GM19395 (cell line): ENCODE data around the gene EVA1A.

ENCODE experiments used
- ATAC-seq: cut with Tn5 transposase; IDR thresholded peaks from one replicate; pipeline ENCODE4 v1.9.1; 2021; ENCODE audit warnings: mild to moderate bottlenecking, moderate library complexity; ENCODE audit not compliant: unreplicated experiment

Gene EVA1A

DNA sequence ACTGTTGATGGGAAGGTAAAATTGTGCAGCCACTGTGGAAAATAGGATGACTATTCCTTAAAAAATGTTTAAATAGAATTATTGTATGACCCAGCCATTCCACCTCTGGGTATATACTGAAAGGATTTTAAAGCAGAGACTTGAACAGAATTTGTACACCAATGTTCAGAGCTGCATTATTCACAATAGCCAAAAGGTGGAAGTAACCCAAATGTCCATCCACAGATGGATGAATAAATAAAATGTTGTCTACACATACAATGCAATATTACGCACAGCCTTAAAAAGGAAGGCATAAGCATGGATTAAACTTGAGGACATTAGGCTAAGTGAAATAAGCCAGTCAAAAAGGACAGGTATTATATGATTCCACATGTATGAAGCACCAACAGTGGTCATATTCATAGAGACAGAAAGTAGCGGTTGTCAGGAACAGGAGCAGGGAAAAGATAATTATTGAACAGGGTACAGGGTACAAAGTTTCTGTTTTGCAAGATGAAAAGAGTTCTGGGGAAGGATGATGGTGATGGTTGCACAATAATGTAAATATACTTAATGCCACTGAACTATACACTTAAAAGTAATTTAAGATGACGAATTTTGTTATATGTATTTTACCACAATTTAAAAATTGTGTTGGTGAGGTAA lies 39.4 kb downstream of the EVA1A start:
- no peak for ATAC-seq

DNA sequence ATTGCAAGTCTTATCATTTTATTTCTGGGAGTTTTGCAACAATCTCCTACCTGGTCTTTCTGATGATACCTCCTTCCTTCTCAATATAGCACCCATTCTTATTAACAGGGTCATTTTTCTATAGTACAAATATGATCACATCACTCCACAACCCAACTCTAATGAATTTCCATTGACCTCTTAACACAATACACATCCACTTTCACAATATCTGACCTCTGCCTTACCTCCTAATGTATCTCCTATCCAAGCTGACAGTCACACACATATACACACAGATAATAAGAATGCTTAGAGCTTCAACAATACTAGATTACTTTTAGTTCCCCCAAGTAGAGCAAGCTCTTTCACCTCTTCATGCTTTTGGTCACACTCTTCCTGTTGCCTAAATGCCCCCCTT lies 40.9 kb downstream of the EVA1A start:
- ATAC-seq, result no peak

DNA sequence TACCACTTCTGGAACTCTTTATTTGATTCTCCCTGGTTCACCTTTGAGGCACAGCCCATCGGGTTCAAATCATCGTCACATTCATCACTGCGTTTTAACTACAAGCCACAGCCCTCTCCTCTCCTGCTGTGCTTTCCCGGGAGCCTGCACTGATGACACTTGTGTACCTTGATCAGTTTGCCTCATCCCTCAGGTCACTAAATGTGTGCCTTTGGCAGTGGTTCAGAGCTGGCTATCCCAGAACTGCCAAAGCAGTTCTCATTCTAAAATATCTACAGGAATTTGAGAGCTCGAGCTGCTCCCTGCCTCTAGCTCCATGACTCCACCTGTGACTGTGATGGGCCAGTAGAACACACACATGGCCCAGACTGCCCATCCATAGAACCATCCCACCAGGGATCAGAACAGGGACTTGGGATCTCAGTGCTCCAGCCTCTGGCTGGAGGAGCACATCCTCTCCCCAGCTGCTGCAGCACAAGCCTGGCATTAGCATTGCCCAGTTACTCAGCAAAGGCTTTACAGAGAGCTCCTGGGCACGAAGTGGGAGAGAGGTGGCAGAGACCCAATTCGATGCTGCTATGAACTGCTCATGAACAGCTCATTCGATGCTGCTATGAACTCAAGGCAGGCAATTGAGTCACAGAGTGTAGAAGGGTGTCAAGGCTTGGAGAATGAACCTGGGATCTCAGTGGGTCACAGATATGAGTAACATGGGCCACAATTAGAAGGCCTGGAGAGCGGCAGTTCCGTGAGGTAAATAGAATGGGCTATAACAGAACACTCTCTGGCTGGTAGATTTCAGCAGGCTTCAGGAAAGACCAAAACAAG lies 41.9 kb downstream of the EVA1A start:
- ATAC-seq, result no peak

DNA sequence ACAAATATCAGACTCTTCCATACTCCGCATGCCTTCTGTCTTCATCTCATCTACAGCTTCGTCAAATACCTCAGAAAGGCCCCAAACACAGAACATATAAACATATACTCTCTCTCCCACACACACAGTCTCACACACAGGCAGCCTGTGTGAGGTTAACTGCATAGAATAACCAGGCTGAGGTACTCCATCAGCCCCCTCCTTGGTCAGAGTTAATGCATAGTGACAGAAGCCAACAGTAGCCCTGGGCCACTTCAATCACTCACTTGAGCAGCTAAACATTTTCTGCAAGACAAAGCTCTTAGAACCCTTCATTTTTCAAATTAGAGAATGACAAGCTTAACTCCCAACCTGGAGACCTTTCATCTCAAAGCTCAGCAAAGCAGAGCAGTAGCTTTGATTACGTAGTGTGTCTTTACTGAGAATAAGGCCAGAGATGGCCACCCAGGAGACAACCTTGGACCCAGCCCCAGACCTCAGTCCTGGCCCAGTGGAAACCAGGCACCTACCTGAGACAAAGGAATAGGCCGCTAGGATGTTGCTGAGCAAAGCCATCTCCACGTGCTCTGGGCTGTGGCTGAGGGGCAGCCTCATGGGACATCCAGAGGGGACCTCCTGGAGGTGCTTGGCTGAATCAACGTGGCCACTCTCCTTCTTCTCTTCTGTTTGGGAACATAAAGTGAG lies 43.0 kb downstream of the EVA1A start:
- ATAC-seq, result no peak

DNA sequence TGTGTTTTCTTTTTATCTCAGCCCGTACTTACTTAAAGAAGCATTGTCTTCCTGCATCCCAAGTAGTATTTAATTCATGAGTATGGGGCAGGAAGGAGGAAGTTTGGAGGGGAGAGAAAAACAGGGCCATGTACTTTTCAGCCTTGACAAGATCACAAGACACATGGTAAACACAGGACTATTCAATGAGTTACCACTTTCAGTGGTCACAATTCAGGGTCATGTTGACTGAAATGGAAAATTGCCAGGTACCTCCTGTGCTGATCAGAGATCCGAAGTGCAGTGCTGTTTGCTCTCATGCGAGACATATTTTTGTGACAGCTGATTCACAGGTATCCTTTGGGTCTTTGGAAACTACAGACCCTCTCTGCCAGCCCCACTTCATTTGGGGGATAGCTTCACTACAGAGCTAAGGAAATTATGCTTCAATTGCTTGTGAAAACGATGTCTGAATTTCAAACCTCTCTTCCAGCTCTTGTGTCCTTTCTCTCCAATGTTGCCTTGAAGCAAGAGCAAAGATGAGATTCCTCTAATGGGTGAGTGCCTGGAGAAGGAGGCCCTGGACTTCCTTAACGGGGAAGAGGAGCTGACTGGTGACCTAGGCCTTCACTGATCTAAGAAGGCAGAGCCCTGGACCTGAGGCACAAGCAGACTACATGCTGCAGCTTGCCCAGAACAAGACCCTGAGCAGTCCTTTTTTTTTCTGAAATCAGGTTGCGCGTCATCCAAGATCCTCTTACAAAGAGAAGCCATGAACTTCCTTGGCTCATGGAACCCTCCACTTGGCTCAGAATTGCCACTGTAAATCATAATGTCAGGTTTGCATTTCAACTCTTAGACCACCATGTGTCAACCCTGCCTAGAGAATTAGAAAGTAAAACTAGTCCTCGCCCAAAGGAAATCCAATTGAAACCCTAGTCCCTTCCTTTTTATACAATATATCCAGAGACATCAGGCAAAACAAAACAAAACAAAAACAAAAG lies 44.1 kb downstream of the EVA1A start:
- no peak for ATAC-seq

DNA sequence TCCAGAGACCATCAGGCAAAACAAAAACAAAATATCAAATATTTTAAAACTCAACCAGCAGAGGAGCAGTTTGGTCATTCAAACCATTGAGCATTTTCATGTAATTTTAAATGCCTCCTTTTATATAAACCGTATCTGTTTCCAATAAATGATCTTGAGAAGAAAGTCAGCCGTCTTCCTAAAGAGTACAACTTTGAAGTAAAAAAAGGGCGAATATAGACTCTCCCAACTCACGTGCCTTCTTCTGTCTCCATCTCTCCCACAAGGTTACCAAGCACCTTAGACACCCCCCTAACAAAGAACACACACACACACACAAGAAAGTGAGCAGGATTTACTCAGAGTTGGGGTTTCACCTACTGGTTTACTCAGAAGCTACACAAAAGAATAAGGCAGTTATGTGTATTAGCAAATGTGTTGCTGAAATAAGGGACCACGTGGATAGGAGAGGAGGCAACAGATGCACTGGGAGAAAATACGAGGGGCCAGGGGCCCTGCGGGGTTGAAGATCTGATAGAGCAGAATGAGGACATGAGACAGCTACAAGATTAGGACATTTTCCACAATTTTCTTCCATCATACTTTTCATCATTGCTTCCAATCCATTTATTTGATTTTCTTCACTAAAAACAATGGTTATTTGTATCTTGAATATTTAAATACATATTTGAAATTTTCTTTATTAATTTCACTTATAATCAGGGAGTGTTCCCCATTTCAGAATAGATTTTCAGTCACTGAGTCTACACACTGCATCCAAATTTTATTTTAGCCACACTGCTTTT lies 45.0 kb downstream of the EVA1A start:
- ATAC-seq, result no peak

DNA sequence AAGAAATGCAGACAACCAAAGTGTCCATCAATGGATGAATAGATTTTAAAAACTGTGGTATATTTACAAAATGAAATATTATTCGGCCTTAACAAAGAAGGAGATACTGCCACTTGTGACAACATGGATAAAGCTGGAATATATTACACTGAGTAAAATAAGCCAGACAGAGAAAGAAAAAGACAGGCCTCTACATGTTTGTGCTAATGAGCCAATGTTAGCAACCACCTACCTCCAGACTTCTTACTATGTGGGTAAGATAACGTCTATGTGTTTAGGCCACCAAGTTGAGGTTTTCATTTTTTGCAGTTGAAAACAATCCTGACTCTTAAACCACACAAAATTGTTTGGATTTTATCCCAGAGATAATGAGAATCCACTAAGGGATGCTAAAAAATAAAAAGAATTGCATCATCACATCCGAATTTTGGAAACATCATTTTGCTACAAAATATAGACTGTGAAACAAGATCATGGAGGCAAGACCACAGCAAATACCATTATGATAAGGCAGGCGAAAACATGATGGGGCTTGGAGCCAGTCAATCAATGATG lies 47.0 kb downstream of the EVA1A start:
- no peak for ATAC-seq

DNA sequence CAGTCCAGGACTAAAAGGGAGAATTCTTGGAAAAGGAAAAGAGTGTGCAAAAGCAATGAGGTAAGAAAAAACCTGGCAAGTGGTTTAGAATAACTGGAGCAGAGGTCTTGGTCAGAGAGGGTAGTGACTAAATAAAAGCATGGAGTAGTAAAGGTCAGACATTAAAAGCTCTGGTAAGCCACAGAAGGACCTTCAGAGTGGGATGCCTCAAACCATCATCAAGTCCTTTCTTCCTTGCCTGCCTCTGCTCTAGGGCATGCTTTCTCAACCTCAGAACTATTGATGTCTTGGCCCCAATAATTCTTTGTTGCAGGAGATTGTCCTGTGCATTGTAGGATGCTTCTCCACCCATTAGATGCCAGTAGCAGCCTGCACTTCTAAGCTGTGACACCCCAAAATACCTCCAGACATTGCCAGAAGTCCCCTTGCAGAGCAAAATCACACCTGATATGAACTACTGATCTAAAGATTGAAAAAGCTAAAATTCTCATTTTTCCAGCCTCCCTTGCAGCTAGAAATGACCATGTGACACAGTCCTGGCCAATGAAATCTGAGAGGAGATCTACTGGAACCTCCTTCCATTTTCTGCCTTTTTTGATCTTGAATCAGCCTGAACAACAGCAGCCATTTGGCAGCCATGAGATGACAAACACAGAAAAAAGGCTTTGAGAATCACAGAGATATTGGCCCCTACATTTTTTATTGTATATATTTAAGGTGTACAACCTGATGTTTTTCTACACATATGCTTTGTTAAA lies 48.1 kb downstream of the EVA1A start:
- ATAC-seq, result no peak

DNA sequence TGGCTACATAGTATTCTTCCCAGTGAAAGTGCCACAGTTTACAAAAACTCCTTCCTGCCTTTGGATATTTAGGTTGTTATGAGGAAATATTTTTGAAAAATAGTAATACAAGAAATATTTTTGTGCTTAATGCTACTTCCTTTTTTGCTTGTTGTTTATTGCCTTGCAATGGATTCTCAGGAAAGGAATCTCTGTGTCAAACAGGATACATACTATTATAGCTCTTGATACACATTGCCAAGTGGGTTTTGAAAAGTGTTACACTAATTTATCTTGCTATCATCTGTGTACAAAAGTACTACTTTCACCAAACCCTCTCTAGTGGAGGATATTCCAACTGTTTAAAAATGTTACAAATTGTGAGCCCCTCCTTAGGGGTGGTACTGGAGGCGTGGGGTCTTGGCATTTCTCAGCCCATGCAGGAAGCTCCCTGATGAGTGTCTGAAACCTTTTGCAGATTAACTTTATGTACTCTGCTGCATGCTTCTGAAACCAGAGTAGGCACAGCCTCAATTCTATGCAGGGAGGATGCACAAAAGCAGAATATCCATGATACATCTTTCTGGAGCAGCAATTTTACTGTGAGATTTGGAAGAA lies 54.5 kb downstream of the EVA1A start:
- no peak for ATAC-seq

DNA sequence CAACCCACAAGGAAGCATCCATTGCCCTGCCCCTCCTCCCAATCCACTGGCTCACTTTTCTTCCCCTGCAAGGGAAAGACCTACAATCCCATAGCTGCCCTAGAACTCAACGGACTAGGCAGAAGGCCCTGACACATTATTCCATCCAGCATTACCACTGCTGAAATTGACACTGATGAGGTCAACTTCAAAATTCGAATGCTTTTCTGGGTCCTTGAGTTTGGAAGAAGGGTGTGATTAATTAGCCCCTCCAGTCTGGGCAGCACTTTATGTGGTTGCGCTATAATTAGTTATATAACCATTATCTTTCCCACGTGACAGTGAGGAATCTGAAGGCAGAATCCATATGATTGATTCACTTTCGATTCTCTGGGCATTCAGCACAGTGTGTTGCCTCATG lies 55.7 kb downstream of the EVA1A start:
- ATAC-seq, result no peak

DNA sequence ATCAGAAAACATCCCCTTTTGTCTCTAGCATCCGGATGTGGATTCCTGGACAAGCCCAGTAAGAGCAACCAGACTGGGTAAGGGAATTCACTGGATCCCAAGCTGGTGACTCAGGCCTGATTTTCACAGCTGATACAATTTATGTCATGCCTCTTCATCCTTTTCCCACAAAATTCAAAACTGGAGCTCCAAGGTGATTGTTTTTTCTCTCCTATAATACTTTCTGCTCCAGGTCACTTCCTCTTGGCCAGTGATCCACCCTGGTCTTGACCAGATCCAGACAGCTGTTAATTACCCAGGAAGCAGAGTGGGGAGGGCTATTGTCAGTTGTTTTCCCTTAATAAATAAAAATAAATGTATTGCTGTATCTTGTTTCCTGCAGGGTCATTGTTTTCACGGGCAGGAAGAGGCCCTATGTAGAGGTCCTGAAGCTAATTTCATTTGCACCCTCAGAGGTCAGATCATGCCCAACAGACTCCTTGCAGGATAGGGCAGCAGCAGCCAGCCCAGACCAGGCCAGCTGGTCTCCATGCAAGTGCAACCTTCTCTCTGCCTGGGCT lies 57.6 kb downstream of the EVA1A start:
- no peak for ATAC-seq

DNA sequence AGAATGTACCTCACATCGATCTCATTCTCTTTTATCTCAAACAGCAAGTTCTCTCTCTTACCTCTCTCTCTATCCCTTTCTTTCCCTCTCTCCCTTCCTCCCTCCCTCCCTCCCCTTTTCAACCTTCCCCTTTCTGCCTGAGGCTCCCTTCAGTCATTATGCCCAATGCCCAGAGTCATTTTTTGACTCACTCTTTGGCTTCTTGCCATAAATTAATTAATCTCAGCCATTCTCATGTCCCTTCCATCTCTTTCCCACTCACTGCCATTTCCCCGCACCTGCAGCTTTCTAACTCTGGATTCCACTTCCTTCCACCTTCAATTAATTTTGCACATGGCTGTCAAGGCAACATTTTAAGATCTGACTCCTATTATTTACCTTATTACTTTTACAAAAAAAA lies 60.1 kb downstream of the EVA1A start:
- no peak for ATAC-seq

DNA sequence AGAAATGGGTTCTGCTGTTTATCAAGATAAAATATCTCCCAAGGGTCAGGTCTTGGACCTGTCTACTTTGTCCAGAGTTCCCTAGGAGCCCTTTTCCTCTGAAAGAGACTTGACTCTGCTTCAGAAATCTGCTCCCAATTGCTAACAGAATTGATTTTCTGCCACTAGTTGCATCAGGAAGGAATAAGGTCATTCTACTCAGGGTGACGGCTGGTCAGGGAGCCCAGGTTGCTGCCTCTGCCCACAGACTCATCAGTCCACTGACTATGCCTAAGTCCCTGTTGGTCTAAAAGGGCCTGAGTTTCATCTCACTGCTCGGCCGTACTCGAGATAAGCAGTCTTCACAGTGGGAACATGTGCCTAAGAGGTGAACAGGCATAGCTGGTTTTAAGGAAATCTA lies 61.2 kb downstream of the EVA1A start:
- ATAC-seq, result no peak

DNA sequence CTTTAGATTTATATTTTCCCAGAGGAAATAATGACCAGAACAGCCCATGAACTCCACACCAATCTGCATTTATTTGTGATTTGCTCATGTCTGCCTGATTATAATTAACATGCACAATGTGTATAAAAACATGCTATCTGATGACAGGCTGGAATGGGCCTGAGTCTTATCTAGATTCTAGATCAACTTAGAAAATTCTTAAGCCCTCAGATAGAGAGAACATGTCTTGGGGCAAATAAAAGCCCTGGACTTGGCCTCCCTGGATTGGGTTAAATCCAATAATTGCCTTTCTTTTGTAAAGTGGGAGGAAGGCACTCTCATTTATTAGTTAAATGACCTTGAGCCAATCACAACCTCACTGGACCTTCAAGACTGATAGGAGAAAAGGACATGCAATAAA lies 61.8 kb downstream of the EVA1A start:
- ATAC-seq, result no peak

DNA sequence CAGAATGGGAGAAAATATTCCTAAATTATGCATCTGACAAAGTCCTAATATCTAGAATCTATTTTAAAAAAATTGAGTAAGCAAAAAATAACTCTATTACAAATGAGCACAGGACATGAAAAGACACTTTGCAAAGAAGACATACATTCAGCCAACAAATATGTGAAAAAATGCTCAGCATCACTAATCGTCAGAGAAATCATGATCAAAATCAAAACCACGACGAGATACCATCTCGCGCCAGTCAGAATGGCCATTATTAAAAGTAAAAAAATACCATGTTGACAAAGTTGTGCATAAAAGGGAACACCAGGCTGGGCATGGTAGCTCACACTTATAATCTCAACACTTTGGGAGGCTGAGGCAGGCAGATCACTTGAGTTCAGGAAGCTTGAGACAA lies 63.5 kb downstream of the EVA1A start:
- no peak for ATAC-seq

DNA sequence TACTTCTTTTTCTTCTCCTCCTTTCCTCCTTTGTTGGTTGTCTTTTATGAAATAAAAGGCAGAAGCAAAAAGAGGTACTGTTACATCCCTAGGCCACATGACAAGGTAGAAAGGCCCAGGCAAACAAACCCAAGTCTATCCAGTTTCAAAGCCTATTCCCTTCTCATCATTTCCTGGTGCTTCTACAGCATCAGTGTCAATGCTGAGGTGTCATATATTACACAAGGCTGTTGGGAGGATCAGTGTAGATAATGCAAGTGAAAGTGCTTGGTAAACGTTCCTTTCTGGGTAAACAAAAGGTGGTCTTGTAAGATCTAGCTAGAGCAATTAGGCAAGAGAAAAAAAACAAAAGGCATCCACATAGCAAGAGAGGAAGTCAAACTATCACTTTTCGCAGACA lies 64.9 kb downstream of the EVA1A start:
- ATAC-seq, result no peak

DNA sequence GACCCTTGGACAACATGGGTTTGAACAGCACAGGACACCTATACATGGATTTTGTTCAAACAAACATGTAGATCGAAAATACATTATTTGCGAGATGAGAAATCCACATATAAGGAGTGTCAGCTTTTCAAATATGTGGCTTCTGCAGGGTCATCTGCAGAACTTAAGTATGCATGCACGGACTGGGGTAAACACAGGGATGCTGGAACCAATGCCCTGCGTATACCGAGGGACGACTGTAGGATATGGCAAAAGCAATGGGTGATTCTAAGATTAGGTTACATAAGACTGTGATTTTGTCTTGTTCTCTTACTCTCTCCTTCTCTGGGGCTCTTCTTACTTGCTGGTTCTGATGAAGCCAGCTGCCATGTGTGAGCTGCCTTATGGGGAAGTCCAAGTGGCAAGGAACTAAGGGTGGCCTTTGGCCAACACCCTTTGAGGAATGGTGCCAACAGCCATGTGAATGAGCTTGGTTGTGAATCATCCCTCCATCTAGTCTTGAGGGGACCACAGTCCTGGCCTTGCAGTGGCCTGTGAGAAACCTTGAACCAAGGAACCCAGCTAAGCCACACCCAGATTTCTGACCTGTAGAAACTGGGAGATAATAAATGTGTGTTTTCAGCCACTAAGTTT lies 66.5 kb downstream of the EVA1A start:
- no peak for ATAC-seq

DNA sequence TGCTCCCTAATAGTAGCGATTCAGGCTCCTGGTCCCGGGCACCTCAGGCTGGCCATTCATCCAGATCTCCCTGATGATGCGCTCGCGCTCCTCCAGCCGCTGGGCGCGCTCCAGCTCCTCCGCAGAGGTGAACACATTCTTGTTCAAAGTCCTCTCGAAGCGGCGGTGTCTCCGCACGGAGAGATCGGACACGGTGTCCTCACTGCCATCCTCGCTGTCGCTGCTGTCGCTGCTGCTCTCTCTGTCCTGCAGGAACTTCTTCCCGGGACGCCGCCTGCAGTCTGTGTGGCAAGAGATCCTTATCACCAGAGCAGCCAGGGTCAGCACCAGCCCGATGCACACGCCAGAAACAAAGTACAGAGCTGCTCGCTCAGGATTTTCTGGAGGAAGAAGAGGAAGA lies 67.5 kb downstream of the EVA1A start:
- ATAC-seq, result no peak
